Transverse colon (tissue), 4 donors: ENCODE data around the gene TFAM. TPM values are rescaled to one million over a fixed set of nuclear protein-coding genes. Genes with fewer than 3 reads are reported as not detected.

ENCODE experiments used
- DNase-seq: peaks from one replicate; pipeline ENCODE4 v3.0.0-alpha.2; 2019
- H3K27ac ChIP-seq, 4 donors: fragments of 200-600 bp; sonication (generic); 2 replicates each; pipeline ENCODE4 v1.5.1; 2016 to 2018; ENCODE audit warnings: inconsistent platforms in 4 of 4
- H3K27me3 ChIP-seq: fragments of 200-600 bp; sonication (generic); 2 replicates; pipeline ENCODE4 v1.5.1; 2017; ENCODE audit warnings: inconsistent platforms
- H3K36me3 ChIP-seq, 4 donors: fragments of 200-600 bp; sonication (generic); 2 replicates each; pipeline ENCODE4 v1.5.1; 2017 to 2019; ENCODE audit warnings: inconsistent platforms in 4 of 4
- H3K4me1 ChIP-seq, 4 donors: fragments of 200-600 bp; sonication (generic); 2 replicates each; pipeline ENCODE4 v1.5.1; 2017 to 2020; ENCODE audit warnings: inconsistent platforms in 4 of 4
- H3K4me3 ChIP-seq, 4 donors: fragments of 200-600 bp; sonication (generic); 1 replicate in 1 of 4; 2 replicates in 3 of 4; pipeline versions ENCODE4 v1.5.1 to v1.6.1; 2017 to 2019; ENCODE audit warnings: inconsistent platforms in 4 of 4
- H3K9me3 ChIP-seq, 2 donors: fragments of 200-600 bp; sonication (generic); 2 replicates each; pipeline ENCODE4 v1.5.1; 2017 to 2019; ENCODE audit warnings: inconsistent platforms in 2 of 2
- EP300 ChIP-seq: sonication (generic); formaldehyde crosslinking; IDR thresholded peaks from one replicate; pipeline ENCODE4 v1.6.1; 2017; ENCODE audit warnings: antibody characterized with exemption, low read depth
- POLR2A ChIP-seq: fragments of 450-650 bp; IDR thresholded peaks from one replicate; pipeline ENCODE4 v1.6.1; 2016; ENCODE audit warnings: antibody characterized with exemption, mild to moderate bottlenecking, moderate library complexity
- POLR2AphosphoS5 ChIP-seq, 3 donors: sonication (generic); formaldehyde crosslinking; IDR thresholded peaks; one replicate each; pipeline ENCODE4 v1.6.1; 2016; ENCODE audit warnings: antibody characterized with exemption in 3 of 3
- WGBS, 2 donors: methylation state at CpG; one replicate each; pipeline ENCODE4 v1.1.5; 2018; ENCODE audit warnings: low coverage in 1 of 2; 5-methylcytosine and 5-hydroxymethylcytosine counted together
- in situ Hi-C, 4 donors: fragments of 200-750 bp; cut with MboI; loops; one replicate each; pipeline versions ENCODE4 v1.15.0 to v1.15.1; 2017; ENCODE audit warnings: low sequenced_read_pairs in 3 of 4, low pct_ligation_motif_present in 1 of 4, low pct_unique_long_range_greater_than_20kb in 1 of 4
- intact Hi-C: fragments of 100-400 bp; cut with DNase I; formaldehyde crosslinking; loops from one replicate; pipeline ENCODE4 v1.15.1; 2023; ENCODE audit warnings: low total_unique reads
- total RNA-seq, 4 donors: library from RNA; depleted of rRNA; stranded (reverse); fragments of >200 nt; gene quantifications; one replicate each; pipeline ENCODE4 v1.1.0, GENCODE V29; 2016
- TF ChIP-seq, protein P1 (sequence below), 5 experiments: fragments of 200-600 bp in 3 of 5; fragments of 450-650 bp in 2 of 5; sonication (generic) in 3 of 5; IDR thresholded peaks; 1 replicate in 2 of 5; 2 replicates in 3 of 5; pipeline ENCODE4 v1.5.1; 2016 to 2017; ENCODE audit warnings: antibody characterized with exemption in 5 of 5, inconsistent platforms in 3 of 5, mild to moderate bottlenecking in 2 of 5, moderate library complexity in 1 of 5

The TFAM gene
- total RNA-seq, 4 donors from 2014 or later, result 2.2 to 35.2 (median 15.9) TPM

DNA sequence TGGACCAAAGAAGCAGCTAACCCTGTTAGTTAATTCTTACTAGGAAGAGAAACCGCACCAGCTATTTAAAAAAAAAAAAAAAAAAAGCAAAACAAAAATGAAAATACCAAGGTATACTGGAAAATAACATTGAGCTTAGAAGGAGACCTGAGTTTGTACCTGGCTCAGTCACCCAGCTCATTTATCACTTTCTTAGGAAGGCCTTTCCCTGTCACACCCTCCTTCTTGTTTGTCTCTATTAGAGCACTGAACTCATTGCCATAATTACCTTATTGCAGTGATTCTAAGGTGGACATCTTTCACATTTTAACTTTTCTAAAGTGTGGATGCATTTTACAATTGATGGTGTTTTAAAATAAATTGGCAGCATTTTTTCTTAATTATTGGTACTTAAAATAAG, 26.3 kb upstream of the TFAM start:
- WGBS, 2 donors, result 83 to 100% methylated on average over 1 of the region's 1 CpG

DNA sequence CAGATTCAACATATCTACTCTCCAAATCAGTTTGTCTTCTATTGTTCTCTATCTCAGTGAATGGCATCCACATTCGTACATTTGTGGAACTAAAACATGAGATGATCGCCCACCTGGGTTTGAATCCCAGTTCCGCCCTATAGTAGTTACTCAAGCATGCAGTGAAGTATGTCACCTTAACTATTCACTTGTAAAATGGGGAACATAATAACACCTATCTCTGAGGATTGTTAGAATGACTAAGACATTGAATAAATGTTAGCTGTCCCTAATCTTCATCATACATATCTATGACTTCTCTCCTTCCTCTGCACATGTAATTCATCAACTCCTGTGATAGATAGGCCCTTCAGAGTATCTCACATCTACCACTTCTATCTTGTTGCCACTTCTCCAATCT, 25.7 kb upstream of the TFAM start:
- in situ Hi-C loops, result no loop called here
- 93 to 94% methylated on average over 3 of the region's 3 CpGs for WGBS, 2 donors
- TF ChIP-seq, protein P1, sequence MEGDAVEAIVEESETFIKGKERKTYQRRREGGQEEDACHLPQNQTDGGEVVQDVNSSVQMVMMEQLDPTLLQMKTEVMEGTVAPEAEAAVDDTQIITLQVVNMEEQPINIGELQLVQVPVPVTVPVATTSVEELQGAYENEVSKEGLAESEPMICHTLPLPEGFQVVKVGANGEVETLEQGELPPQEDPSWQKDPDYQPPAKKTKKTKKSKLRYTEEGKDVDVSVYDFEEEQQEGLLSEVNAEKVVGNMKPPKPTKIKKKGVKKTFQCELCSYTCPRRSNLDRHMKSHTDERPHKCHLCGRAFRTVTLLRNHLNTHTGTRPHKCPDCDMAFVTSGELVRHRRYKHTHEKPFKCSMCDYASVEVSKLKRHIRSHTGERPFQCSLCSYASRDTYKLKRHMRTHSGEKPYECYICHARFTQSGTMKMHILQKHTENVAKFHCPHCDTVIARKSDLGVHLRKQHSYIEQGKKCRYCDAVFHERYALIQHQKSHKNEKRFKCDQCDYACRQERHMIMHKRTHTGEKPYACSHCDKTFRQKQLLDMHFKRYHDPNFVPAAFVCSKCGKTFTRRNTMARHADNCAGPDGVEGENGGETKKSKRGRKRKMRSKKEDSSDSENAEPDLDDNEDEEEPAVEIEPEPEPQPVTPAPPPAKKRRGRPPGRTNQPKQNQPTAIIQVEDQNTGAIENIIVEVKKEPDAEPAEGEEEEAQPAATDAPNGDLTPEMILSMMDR (IDR thresholded peaks at IDR 0.05), result no peak
- TF ChIP-seq POLR2AphosphoS5 (IDR thresholded peaks at IDR 0.05) (no peak), EP300 (no peak), POLR2A (no peak)
- intact Hi-C loops, result no loop called here
- Histone ChIP-seq H3K4me3 (no peak overlapping the region), H3K4me1 (peaks cover 0 to 34% (median 10%) of the 10 kb centered on the region in 4 donors), H3K27ac (no peak overlapping the region), H3K36me3 (peaks cover 0 to 14% (median 0%) of the 10 kb centered on the region in 4 donors), H3K27me3 (no peaks in the 10 kb centered on the region), H3K9me3 (no peaks in the 10 kb centered on the region)
- no peak for DNase-seq

More for the DNA sequence above, 26.3 kb upstream of the TFAM start:
- no peaks in the 10 kb centered on the region for H3K9me3 ChIP-seq
- intact Hi-C loops, result no loop called here
- TF ChIP-seq POLR2AphosphoS5 (IDR thresholded peaks at IDR 0.05), result no peak
- TF ChIP-seq, protein P1 (IDR thresholded peaks at IDR 0.05), result no peak
- TF ChIP-seq EP300, result no peak
- no peak for TF ChIP-seq POLR2A
- no peaks in the 10 kb centered on the region for H3K27me3 ChIP-seq
- no peak overlapping the region for H3K4me3 ChIP-seq
- no peak for DNase-seq
- peaks cover 0 to 14% (median 0%) of the 10 kb centered on the region in 4 donors for H3K36me3 ChIP-seq
- peak overlapping the region in 2 of 4 donors; percentile 2 to 32 for H3K27ac ChIP-seq
- in situ Hi-C loops, result no loop called here
- peaks cover 0 to 34% (median 10%) of the 10 kb centered on the region in 4 donors for H3K4me1 ChIP-seq

DNA sequence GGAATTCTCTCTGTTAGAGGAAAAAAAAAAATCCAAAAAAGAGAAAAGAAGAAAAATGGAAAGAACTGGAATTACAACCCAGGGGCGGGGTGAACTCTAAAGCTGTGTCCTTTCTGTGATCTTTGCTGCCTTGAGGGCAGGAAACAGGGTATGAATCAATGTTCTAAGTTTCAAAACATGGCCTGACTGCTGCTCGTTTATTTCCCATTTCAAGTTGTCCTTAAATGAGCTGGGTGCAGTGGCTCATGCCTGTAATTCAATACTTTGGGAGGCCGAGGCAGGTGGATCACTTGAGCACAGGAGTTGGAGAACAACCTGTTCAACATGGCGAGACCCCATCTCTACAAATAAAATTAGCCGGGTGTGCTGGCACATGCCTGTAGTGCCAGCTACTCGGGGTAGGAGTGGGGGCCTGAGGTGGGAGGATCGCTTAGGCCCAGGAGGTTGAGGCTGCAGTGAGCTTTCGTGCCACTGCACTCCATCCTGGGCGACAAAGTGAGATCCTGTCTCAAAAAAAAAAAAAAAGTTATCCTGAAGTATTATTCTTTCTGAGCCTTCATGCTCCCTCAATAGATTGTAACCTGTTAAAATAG, 24.7 kb upstream of the TFAM start:
- TF ChIP-seq, protein P1 (IDR thresholded peaks at IDR 0.05), result no peak
- no peak for TF ChIP-seq EP300
- TF ChIP-seq POLR2A, result no peak
- TF ChIP-seq POLR2AphosphoS5 (IDR thresholded peaks at IDR 0.05), result no peak
- intact Hi-C loops (no loop called here), in situ Hi-C loops (no loop called here)
- no peaks in the 10 kb centered on the region for H3K9me3 ChIP-seq
- no peak overlapping the region for H3K4me3 ChIP-seq
- no peak overlapping the region for H3K27ac ChIP-seq
- DNase-seq, result no peak
- no peaks in the 10 kb centered on the region for H3K27me3 ChIP-seq
- H3K4me1 ChIP-seq, result peaks cover 0 to 28% (median 10%) of the 10 kb centered on the region in 4 donors
- 90% methylated on average over 4 to 9 of the region's 9 CpGs for WGBS, 2 donors
- H3K36me3 ChIP-seq, result peaks cover 0 to 14% (median 0%) of the 10 kb centered on the region in 4 donors

DNA sequence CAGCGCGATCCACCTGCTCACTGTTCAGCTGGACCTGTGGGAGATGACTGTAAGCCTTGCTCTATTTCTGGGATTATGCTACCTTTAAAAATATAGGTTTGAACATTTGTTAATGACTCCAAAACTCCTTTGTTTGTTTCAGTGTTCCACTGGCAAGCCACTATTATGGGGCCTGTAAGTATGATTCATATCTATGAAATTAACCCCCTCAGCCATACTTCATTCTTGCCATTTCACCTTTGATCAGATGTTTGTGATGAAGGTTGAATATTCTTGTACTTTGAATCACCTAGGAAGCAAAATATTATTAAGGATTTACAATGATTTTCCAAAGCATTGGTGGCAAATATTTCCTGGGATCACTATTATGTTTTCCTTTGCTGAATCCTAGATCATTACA, 23.9 kb upstream of the TFAM start:
- no peak for DNase-seq
- no peaks in the 10 kb centered on the region for H3K27me3 ChIP-seq
- in situ Hi-C loops (no loop called here), intact Hi-C loops (no loop called here)
- TF ChIP-seq EP300 (no peak), POLR2AphosphoS5 (IDR thresholded peaks at IDR 0.05) (no peak), POLR2A (no peak)
- TF ChIP-seq, protein P1 (IDR thresholded peaks at IDR 0.05), result no peak
- H3K27ac ChIP-seq, result no peak overlapping the region
- no peaks in the 10 kb centered on the region for H3K9me3 ChIP-seq
- peaks cover 0 to 14% (median 0%) of the 10 kb centered on the region in 4 donors for H3K36me3 ChIP-seq
- 96 to 100% methylated on average over 2 of the region's 2 CpGs for WGBS, 2 donors
- H3K4me3 ChIP-seq, result no peak overlapping the region
- H3K4me1 ChIP-seq, result peaks cover 0 to 25% (median 10%) of the 10 kb centered on the region in 4 donors
